Glomerular endothelial cell (primary cell): ENCODE data around the gene TSPAN17. TPM values are rescaled to one million over a fixed set of nuclear protein-coding genes. Genes with fewer than 3 reads are reported as not detected.

Experiments
- DNase-seq: peaks from one replicate; pipeline ENCODE4 v3.0.0-alpha.2; 2011; ENCODE audit warnings: low read depth, low spot score; ENCODE audit errors: extremely low read depth
- total RNA-seq: library from RNA; depleted of rRNA; stranded (reverse); fragments of >200 nt; gene quantifications from 2 replicates; pipeline ENCODE4 v1.2.3, GENCODE V29; 2015

TSPAN17 gene
- total RNA-seq, 1 donor from 2014 or later = 53.1 TPM

DNA sequence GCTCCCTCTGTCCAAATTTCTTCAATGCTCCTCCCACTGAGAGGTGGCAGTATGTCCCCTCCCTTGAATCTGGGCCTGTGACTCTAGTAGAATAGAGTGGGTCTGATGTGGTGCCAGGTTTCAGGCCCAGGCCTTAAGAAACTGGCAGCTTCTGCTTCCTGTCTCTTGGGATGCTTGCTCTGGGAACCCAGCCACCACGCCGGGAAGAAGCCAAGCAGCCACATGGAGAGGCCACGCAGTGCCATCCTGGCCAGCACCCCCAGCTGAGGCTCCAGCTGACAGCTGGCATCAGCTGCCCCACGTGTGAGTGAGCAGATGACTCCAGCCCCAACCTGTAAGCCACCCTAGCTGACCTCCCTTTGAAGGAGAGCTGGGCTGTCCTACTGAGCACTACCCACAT lies 7.3 kb upstream of the TSPAN17 start:
- DNase-seq = no peak

DNA sequence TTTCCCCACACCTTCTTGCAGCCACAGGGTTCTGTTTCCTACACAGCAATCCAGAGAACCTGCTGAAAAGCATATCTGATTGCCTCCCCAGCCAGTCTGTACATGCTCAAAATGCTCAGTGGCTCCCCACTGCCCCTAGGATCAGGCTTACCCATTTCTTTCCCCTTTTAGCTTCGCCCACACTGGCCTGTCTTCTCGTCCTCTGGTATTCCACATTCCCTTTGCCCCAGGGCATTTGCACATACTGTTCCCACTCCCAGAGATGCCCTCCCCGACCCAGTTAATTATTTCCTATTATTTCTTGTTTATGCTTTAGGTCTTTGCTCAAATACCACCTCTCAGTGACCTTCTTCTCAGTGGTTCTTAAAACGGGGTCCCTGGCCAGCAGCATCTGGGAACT lies 6.7 kb upstream of the TSPAN17 start:
- no peak for DNase-seq

DNA sequence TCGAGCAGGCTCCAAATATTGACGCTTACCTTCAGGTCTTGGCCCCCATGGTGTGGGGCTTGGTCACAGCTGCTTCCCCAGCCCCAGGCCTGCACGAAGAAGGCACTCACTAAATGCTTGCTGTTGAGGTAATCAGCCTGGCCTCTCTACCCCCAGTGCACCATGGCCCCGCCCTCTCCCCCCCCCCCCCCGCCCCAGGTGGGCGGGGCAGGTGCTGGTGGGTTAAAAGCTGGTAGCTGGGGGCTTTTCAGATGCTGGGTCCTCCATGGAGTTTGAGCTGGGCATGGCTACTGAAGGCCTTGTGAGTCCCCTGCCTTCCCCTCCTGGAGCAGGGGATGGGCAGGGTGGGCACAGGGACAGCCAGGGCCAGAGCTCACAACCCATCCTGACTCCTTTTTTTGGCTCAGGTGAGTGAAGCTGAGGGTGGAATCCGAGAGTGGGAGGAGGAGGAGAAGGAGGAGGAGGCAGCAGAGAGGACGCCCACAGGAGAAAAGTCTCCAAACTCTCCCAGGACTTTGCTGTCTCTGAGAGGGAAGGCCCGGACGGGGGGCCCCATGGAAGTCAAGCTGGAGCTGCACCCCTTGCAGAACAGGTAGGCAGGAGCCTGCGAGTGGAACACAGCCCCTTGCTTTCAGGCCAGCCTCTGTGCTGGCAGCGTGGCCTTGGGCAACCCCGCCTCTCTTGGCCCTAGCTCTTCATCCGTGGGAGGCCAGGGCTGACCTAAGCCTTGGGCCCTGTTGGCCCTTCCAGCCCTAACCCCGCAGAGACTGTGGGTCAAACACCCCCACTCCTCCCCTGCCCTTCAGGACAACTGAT lies 4.4 kb upstream of the TSPAN17 start:
- DNase-seq = no peak

DNA sequence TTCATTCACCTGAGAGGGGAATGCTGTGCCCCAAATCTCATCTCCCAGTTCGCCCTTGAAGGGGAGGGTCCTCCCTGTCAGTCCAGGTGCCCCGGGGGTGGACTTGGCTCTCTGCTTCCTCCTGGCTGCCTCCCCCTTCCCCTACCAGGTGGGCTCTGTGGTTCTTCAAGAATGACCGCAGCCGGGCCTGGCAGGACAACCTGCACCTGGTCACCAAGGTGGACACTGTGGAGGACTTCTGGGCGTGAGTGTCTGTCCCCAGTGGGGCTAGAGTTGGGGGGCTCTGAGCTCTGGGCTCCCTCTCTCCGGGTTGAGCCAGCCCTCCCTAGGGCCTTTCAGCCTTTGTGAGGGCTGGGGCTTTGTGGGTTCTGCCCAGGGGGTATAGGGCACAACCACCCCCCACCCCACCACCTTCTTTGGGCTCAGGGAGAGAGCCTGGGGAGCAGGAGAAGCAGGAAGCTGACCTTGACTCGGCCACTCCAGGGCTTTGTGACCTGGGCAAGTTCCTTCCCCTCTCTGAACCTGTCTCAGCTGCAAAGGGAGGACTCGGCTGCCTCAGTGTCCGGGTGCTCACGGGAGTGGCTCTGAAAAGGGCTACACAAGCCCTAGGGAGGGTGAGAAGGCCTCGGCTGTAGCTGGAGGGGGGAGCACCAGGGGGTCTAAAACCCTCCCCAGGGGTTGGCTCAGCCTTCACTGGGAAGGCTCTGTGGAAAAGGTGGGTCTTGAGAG lies 3.6 kb upstream of the TSPAN17 start:
- DNase-seq = no peak

DNA sequence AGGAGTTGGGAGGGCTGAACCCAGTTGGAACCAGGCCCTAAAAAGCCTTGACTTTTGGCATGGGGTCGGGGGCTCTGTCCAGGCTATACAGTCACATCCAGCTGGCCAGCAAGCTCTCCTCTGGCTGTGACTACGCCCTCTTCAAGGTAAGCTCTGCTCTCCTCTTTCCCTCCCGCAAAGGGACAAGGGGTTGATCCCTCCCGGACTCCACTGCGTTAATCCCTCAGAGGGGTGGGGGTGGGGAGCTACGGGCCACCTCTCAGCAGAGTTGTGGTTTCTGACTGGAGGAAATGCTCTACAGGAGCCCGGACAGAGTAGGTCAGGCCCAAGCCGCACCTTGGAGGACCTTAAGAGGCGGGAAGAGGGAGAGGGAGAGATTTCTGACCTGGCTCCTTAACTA lies 3.0 kb upstream of the TSPAN17 start:
- no peak for DNase-seq

DNA sequence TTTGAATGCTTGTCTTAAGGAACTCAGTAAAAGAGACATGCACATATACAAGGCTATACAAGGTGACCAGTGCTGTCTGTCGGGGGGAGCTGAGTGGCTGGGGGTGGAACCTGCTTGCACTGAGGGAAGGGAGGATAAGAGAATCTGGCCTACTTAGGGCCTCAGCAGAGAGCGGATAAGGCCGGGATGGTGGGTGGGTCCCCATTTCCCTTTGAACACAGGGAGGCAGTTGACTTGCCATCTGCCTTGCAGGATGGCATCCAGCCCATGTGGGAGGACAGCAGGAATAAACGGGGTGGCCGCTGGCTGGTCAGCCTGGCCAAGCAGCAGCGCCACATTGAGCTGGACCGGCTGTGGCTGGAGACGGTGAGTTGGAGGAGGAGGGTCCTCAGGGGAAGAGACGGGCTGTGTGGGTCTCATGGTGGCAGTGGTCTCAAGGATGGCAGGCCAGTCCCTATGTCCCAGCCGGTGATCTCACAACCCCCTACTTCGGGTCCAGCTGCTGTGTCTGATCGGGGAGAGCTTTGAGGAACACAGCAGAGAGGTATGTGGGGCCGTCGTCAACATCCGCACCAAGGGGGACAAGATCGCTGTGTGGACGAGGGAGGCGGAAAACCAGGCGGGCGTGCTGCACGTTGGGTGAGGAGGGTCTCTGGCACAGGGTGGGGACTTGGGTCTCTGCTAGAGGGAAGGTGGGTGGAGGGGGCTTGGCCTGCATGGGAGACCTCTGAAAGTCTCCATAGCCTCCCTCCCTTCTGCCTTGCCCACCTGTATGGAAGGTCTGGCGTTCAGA lies 2.2 kb upstream of the TSPAN17 start:
- DNase-seq = no peak

DNA sequence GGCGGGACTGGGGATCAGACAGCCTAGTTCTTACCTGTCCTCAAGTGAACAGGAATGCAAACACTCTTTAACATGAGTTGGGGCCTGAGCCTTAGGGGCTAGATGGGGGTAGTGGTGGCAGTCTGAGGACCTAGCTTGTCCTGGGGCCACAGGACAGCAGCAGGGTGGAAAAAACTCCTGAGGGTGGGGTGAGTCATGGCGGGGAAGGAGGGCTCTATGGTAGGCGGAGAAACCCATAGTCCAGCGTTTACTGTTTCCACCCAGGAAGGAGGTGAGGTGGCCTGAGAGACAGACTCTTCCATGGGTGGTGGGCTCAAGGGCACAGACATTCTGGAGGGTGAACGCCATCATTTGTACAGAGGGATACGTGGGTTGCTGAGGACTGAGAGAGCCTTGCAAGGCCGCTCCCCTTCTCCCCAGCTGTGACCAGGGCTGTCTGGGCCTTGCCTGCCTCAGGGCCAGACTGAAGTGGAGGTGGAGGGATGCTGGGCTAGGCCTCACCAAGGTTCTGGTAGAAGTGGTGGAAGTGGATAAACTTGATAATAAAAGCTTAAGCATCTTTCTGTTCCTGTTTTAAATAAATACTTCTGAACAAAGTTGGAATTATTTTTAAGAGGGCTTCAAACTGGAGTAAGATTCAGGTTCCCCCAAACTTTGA lies 1.1 kb upstream of the TSPAN17 start:
- DNase-seq = no peak

DNA sequence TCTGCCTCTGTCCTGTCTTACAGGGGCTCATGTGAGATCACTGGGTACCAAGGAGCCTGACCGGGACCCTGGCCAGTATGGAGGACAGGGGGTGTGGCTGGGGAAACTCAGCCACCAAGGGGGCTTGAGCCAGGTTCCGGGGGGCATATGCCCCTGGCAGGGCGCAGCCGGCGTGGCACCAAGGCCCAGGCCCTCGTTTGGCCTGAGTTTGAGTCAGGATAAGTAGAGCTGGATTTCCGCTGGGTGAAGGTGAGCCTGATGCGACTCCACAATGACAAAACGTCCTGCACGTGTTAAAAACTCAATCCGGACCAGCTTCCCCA lies 616 bp upstream of the TSPAN17 start:
- no peak for DNase-seq

DNA sequence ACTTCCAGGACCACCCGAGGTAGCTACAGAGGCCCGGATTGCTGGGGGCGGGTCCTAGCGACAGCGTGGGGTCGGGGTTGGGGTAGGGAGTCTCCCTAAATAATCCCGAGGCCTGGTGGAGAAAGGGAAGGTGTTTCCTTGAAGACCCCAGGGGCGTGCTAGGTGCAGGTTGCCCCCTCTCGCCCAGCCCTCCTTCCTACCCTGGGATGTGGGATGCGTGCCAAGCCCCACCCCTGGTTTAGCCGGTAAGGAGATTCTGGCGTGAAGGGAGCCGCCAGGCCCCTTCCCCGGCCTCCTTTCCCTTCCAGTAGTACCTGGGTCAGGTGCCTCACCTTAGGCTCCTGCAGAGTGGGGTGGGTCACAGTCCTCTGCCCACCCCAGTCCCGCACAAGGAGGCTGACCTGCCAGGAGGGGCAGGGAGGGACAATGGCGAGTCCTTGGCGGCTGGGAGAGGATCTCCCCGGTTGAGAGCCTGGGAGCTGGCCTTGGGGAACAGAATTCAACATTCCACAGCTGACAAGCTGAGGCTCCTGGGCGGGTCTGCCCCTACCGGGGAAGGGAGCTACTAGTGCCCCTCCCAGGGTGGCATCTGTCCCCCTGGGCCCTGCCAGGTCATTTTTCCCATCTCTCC lies 674 bp downstream of the TSPAN17 start:
- no peak for DNase-seq

DNA sequence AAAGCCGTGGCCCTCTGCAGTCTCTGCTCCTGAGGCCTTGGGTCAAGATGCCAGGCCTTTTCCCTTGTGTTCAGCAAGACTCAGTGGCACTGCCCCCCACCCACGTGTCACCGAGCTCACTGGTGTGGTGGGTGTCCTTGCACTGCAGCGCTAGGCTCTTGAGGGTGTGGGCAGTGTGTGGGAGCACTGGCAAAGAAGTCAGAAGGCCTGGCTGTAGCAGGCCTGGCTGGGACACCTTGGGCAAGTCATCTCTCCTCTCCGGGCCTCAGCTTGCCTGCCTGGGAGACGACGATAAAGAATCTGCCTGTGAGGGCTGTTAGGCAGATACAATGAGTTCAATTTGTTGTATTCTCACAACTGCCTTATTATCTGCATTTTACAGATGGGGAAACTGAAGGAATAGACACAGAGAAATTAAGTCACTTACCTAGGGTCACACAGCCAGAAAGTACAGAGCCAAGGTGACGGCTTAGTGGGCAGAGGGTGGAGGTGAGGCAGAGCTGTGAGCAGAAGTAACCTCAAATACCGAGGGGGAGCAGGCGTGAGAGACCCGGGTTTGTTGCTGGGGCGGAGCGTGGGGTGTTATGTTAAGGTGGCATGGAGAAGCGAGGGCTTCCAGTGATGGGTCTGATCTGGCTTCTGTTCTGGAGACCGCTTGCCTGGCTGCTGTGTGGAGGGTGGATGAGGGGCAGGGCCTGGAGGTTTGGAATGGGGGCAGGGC lies 1.4 kb downstream of the TSPAN17 start:
- DNase-seq = no peak

DNA sequence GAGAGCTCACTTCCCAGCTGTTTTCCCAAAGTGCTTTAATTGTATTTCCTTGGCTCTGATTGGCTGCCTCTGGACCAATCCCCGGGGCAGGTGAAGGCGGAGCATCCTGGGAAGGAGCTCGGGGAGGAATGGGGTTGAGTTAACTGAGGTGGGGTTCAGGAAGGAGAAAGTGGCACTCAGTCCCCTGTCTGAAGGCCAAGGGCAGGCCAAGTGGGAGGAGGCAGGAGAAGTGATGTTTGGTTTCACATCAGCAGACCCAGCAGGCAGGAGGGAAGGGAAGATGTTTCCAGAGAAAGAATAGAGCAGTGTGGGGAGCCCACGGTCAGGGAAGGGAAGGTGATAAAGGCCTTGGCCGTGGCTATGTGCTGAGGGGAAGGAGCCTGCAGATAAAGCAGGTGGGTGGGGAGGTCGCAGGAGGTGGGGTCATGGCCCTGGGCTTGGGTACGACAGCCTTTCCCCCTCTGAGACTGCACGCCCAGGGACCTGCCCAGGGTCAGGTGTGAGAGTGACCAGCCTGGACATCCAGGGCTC lies 3.1 kb downstream of the TSPAN17 start:
- no peak for DNase-seq

DNA sequence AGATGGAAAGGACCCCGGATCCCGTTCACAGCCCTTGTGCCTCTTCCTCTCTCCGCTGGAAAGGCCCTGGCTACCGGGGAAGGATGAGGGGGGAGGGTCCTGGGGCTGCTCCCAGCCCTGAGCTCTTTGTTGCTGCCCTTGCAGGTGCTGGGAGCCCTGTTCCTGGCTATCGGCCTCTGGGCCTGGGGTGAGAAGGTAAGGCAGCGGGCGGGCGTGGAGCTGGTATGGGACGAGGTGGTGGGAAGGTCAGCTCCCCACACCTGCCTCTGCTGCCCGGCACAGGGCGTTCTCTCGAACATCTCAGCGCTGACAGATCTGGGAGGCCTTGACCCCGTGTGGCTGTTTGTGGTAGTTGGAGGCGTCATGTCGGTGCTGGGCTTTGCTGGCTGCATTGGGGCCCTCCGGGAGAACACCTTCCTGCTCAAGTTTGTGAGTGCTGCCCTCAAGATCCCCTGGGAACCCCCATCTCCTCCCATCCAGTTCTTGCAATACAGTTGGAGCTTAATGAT lies 4.2 kb downstream of the TSPAN17 start:
- DNase-seq = no peak

DNA sequence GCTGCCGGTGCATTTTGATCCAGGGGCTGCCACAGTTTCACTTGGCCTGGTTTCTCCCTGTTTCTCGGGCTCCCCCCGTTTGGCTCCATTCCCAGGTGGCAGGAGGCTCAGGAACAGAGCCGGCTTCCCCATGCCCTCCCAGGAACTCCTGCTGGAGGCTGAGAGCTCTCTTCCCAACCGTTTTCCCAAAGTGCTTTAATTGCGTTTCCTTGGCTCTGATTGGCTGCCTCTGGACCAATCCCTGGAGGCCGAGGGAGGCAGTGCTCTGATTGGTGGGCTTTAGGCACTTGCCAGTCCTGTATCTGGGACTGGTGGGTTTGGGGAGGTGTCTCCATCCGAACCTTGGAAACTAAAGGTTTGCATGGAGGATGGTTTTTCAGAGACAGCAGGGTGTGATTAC lies 4.9 kb downstream of the TSPAN17 start:
- DNase-seq = no peak

DNA sequence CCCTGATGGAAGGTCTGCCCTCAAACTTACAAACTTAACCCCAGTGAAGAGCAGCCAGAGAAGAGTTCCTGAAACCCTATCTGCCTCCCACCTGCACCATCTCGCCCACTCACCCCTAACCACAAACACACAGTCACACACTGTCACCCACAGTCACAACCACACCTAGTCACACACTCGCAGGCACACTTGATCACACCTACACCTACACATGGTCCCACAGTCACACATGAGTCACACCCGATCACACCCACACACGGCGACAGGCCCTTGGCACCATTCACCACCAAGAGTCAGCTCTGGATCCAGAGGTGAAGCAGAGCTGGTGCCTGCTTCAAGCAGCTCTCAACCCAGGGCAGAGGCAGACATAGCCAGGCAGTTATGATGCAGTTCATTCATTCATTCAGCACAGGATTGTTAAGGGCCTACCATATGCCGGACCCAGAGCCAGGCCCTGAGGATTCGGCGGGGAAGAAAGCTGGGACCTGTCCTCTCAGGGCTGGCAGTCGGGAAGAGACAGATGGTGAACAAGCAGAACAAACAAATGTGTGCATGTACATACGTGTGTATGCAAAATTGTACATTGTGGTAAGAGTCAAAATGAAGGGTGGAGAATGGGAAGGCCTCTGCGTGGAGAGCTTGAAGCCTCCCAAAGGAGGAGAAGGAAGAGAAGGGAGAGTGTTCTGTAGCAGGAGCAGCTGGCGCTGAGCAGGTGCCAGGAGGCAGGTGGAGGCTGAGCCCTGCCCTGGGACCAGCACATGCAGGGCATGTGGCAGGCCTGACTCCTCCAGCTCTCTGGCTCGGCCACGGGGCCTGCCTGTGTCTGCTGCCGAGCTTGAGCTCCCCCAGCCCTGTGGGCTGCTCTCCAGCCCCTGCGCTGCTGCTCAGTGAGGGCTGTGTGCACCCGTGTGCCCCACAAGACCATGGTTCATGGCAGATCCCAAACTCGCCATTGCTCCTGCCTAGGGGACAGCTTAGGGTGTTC lies 6.4 kb downstream of the TSPAN17 start:
- DNase-seq = no peak

DNA sequence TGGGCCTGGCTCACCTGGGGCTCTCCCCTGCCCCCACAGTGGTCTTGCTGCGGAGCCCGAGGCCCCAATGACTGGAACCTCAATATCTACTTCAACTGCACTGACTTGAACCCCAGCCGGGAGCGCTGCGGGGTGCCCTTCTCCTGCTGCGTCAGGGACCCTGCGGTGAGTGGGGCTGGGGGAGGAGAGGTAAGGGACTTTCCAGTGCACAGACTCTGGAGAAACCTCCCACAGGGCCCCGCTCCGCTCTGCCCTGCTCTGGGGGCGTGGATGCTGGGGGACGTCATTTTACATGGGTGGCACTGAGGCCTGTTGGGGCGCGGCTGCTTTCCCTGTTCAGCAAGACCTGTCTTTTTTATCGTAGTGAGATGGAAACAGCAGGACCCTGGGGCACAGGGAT lies 7.6 kb downstream of the TSPAN17 start:
- no peak for DNase-seq

DNA sequence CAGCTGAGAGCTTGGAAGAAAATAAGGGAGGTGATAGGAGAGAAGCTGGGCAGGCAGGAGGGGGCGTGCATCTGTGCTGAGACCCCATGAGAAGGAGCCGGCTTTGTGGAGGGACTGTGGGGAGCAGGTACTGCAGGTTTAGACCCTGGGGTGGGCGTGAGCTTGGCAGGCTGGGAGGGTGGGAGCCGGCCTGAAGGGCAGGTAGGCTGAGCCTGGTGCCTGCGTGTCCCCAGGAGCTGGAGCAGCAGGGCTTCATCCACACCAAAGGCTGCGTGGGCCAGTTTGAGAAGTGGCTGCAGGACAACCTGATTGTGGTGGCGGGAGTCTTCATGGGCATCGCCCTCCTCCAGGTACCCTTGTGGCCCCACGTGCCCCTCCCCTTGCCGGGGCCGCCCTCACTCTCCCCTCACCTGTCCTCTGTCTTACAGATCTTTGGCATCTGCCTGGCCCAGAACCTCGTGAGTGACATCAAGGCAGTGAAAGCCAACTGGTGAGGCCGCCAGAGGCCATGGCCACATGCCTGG lies 9.2 kb downstream of the TSPAN17 start:
- DNase-seq = no peak

DNA sequence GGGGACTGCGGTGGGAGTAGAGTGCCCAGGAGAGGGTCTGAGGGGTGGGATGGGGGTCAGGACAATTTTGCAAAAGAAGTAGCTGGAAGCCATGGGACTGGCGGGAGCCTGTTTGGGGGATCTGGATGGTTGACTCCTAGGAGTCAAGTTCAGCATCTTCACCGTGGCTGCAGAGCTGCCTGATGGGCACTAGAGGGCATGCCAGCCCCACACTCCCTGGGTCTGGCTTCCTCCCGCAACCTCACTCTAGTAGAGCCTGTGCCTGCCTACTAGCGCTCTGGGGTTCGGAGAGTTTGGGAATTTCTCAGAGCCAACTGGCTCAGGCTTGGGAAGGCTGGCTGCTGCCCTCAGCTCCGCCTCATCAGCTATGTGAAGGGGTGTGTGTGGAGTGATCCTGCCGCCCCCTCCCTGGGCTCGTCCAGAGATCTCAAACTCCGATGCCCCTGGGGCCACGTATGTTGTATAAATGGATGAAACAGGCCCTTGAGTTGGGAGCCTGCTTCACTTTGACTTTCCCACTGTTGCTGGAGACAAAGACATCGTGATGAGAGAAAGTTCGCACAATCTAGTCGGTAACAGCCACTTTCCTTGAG lies 10.8 kb downstream of the TSPAN17 start:
- DNase-seq = no peak
